ENCODE results near the gene FMNL2.
"Not testable (repeated sequence)": the region's sequence is repeated elsewhere in the genome, so short reads cannot be mapped to it uniquely, and the experiment has no call there.

The FMNL2 gene

GRCh38 chr2:152499896-152500735 lies 165.1 kb downstream of the FMNL2 start:
- no peak for DNase-seq

- DNase-seq = no peak
Observed at GRCh38 chr2:152500772-152501171, 165.8 kb downstream of the FMNL2 start.

- DNase-seq = no peak
Observed at GRCh38 chr2:152501666-152502065, 166.7 kb downstream of the FMNL2 start.

DNA sequence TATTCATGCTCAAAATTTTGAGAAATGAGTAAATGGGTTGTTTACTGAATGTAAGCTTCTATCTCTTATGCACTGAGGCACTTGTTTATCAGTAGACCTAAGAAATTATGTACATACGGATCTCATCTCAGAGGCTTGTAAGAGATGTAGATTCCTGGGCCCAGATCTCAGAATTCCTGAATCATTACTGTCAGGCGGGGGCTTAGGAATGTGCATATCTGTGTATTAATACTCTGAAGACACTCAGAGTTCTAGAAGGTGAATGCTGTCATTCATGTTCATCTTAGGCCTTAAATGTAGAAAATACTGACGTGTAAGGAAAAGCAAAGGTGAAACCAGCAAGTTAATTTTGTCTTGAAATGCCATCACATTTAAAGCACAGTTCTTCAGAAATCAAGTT lies 169.6 kb downstream of the FMNL2 start:
- DNase-seq = no peak

- no peak for DNase-seq
Observed at GRCh38 chr2:152505495-152505906, 170.5 kb downstream of the FMNL2 start.

DNA sequence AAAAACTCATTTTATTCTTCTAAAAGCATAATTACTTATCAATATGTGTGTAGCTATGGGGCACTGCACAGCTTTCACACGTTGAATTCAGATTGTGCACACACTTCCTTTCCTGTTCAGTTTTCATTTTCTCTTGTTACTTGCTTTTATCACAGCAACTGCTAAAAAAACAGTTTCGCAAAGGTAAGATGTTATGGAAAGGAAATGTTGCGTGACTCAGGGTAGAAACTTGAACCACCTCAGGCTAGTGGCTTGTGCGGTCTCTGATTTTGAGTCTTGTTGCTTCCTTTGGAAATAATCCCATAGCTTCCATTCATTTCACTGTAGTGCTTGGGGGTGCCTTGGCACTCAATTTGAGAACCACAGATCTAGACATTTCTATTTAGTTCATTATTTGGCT lies 171.9 kb downstream of the FMNL2 start:
- no peak for DNase-seq

GRCh38 chr2:152507907-152508306 lies 172.9 kb downstream of the FMNL2 start:
- no peak for DNase-seq

GRCh38 chr2:152508446-152508845 lies 173.5 kb downstream of the FMNL2 start:
- no peak for DNase-seq

DNA sequence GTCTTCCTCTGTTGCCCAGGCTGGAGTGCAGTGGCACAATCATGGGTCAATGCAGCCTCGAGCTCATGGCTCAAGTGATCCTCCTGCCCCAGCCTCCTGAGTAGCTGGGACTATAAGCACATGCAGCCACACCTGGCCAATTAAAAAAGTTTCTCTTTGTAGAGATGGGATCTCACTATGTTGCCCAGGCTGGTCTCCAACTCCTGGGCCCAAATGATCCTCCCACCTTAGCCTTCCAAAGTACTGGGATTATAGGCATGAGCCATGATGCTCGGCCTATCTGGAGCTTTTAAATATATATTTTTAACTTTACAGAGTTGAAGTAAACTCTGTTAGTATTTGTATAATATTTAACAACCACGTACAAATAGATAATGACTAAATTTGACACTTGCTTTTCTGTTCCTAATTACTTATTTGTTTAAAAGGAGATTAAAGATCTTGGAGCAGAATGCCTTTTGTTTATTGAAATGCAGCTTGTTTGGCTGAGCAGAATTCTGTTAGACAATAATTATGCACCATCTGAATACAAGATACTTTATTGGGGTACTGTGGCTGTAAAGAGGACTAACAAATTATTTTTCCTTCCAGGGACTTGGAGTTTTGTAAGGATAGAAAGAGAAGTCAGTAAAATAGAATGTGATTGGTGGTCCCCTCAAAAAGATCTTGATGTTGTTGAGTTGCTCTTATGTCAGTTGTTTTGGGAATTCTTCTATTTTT lies 175.0 kb downstream of the FMNL2 start:
- no peak for DNase-seq

DNA sequence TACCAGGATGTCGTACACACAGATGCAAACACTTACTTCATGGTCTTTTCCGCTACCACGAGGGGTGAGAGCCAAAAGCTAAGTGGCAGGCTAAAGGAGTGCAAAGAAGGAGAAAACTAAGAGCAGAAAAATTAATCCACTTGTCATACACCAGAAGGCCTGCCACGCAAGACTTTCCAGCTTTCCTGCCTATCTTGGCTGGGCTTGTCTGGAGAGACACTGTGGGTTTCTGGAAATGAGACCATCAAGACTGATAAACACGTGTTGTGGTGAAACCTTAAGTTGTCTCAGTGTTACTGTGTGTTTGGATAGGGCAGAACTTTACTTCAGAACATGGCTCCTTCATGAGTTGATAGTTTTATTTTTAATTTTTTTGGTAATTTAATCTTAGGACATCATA lies 175.6 kb downstream of the FMNL2 start:
- no peak for DNase-seq

GRCh38 chr2:152511981-152512380 lies 177.0 kb downstream of the FMNL2 start:
- no peak for DNase-seq

DNA sequence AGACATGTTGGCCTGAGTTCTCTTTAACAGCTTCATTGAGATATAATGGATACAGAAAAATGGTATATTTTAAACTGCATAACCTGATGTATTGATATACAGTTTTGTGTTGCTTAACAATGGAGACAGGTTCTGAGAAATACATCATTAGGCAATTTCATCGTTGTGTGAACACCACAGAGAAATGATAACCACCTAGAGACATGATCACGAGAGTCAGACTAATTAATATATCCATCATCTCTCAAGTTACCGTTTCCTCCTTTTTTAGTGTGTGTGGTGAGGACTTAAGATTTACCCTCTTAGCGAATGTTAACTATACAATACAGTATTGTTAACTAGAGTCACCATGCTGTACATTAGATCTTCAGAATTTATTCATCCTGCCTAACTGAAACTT lies 178.1 kb downstream of the FMNL2 start:
- DNase-seq = no peak

DNA sequence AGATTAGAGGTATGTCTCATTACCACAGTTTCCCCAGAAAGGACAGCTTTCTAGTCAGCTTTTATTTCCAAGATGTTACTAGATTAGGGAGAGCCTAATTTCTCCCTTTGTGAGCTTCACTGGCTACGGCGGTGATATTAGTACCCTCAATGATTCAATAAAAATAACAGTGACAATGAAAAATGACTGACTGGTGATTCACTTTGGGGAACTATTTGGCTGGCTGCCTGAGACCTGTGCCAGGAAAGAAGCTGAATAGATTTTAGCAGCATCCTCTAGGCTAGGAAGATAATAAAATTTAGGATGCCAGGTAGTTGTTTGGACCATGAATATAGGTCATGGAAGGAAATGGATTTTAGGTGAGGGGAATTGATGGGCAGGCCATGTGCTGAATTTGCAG lies 178.7 kb downstream of the FMNL2 start:
- no peak for DNase-seq

- no peak for DNase-seq
Observed at GRCh38 chr2:152518034-152518433, 183.1 kb downstream of the FMNL2 start.

GRCh38 chr2:152518641-152519580 lies 183.9 kb downstream of the FMNL2 start:
- DNase-seq = no peak

DNA sequence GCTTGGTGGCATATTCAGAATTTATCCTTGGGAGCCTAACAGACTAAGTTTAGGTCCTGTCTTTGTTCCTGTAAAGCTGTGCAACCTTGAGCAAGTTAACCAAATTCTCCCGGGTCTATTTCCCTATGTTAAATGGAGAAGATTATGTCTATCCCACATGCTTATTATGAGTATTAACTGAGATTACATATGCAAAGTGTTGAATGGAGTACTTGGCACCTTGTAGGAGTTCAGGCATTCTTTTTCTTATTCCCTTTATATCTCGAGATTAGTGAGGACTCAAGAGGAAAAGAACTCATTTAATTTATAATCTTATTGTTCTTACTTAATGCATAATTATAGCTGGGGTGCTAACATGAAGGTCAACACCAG lies 184.6 kb downstream of the FMNL2 start:
- DNase-seq = no peak

DNA sequence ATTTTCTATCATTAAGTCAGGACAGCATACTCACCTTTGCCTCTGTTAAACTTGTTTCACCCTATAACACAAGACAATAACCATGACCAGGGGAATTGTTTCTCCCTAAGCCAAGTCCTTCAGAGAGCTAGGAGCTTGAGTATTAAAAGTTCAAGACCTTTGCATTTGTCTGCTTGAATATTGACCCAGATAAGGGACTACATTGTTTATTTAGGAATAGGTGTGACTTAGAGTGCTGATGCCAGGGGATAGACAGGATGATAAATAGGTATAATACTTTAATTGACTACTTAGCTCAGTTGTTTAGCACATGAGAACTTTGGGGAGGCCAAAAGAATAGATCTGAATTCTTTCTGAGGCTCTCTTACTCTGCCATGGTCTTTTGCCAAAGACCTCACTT lies 185.8 kb downstream of the FMNL2 start:
- DNase-seq = no peak

- not testable (repeated sequence) for DNase-seq
Observed at GRCh38 chr2:152522446-152522845, 187.5 kb downstream of the FMNL2 start.

GRCh38 chr2:152523091-152523490 lies 188.1 kb downstream of the FMNL2 start:
- DNase-seq = no peak

DNA sequence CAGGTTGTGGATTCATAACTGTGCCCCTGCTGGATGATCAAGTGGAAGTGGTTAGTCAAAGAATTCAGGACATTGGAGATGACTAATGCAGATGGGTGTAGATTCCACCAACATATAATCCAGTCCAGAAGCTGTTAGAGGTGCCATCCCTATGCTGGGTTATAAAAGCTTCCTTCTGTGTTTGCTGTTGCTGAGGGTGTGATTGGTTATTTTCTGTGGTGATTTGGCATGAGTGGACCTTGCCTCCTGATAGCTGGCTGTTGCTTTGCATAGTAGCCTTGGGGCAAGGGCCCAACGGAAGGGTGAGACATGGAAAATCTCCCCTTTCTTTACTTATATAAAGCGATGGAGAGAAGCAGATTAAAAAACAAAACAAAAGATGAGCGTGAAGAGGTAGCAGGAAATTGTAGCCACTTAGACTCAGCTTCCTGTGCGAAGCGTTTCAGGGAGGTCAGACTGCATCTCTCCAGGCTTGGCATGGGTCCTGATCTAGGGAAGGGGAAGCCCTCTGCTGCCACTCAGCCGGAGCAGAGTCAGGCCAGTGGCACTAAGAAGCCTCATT lies 190.4 kb downstream of the FMNL2 start:
- DNase-seq = no peak

- no peak for DNase-seq
Observed at GRCh38 chr2:152529420-152530115, 194.6 kb downstream of the FMNL2 start.

DNA sequence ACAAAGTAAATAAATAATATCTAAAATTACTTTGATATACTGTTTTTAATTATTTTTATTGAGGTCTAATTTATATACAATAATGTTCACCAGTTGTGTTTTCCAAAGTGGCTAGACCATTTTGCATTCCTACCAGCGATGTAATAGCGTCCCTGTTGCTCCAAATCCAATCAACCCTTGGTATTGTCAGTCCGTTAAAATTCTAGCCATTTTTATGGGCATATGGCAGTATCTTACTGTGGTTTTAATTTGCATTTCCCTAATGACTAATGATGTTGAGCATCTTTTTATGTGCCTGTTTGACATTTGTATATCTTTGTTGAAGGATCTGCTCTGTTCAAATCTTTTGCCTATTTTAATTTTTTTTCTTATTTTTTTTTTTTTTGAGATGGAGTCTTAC lies 197.3 kb downstream of the FMNL2 start:
- DNase-seq = no peak

All from NCI-H1048 (cell line).